Measurements from ENCODE around the gene DGKE.

Gene DGKE

DNA sequence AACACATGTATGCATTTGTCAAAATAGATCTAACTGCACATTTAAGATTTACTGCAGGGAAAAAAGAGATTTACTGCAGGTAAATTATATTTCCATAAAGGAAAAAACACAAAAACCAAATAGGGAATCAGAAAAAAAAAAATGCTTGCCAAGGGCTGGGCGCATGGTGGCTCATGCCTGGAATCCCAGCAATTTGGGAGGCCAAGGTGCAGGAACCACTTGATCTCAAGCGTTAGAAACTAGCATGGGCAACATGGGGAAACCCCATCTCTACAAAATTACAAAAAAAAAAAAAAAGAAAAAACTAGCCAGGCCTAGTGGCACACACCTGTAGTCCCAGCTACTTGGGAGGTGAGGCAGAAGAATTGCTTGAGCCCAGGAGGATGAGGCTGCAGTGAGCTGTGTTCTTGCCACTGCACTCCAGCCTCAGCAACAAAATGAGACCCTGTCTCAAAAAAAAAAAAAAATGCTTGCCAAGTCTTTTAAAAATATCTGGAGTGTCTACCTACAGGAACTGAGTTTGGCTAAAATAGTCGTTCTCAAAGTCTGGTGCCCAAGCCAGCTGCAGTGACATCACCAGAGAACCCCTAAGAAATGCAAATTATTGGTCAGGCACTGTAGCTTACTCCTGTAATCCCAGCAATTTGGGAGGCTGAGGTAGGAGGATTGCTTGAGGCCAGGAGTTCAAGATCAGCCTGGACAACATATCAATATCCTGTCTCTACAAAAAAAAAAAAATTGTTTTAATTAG is 62.4 kb downstream of the DGKE start:
- Histone ChIP-seq H3K27ac (ENCODE audit: low read length) (no peak overlapping the region), H3K27me3 (ENCODE audit: control insufficient read depth, insufficient read depth, low read length) (no peaks in the 10 kb centered on the region), H3K4me1 (ENCODE audit: control insufficient read depth, low read depth, low read length) (peaks cover 6% of the 10 kb centered on the region), H3K9me3 (ENCODE audit: control insufficient read depth, low read depth, low read length) (no peaks in the 10 kb centered on the region), H3K36me3 (ENCODE audit: control insufficient read depth, low read depth, low read length) (peaks cover 26% of the 10 kb centered on the region), H3K4me3 (ENCODE audit: low read length) (no peak overlapping the region), H3K9ac (ENCODE audit: low read length) (no peak overlapping the region)

DNA sequence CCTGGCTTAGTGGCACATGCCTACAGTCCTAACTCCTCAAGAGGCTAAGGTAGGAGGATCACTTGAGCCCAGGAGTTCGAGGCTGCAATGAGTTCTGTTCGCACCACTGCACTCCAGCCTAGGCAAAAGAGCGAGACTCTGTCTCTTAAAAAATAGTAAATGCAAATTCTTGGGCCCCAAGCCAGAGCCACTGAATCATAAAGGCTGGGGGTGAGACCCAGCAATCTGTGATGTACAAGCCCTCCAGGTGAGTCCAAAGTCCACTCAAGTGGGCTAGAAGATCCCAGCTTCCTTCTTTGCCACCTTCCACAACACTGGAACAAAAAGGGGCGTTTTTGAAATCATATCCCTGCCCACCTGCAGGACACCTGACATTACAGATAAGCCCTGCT is 63.0 kb downstream of the DGKE start:
- no peak overlapping the region for H3K4me3 ChIP-seq (ENCODE audit: low read length)
- no peaks in the 10 kb centered on the region for H3K9me3 ChIP-seq (ENCODE audit: control insufficient read depth, low read depth, low read length)
- no peaks in the 10 kb centered on the region for H3K27me3 ChIP-seq (ENCODE audit: control insufficient read depth, insufficient read depth, low read length)
- peaks cover 31% of the 10 kb centered on the region for H3K36me3 ChIP-seq (ENCODE audit: control insufficient read depth, low read depth, low read length)
- peaks cover 6% of the 10 kb centered on the region for H3K4me1 ChIP-seq (ENCODE audit: control insufficient read depth, low read depth, low read length)
- H3K9ac ChIP-seq (ENCODE audit: low read length): no peak overlapping the region
- no peak overlapping the region for H3K27ac ChIP-seq (ENCODE audit: low read length)

DNA sequence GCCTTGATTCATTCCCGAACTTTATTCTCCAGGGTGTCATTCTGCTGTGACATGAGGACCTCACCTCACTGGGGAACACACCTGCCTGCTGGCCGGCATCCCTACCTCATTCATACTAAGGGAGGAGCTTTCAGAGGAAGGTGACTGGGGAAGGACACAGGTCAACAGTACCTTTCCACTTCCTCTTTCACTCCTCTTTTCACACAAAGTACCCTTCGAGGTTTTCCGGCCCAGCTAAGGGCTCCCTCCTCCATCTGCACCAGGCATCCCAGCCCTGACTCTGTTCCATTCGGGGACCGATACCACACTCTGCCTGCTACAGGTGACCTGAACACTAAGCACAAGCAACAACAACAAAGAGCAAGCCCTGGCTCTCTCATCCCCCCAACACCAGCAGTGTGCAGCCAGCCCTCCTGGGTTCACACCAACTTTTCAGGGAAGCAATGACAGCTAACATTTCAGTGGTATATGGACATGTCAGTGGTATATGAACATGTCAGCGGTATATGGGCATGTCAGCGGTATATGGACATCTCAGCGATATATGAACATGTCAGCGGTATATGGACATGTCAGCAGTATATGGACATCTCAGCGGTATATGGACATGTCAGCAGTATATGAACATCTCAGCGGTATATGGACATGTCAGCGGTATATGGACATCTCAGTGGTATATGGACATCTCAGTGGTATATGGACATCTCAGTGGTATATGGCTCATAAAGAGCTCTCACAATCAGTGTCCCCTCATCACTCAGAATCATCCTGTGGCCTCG is 63.9 kb downstream of the DGKE start:
- Histone ChIP-seq H3K9ac (ENCODE audit: low read length) (no peak overlapping the region), H3K4me3 (ENCODE audit: low read length) (no peak overlapping the region), H3K27ac (ENCODE audit: low read length) (no peak overlapping the region), H3K27me3 (ENCODE audit: control insufficient read depth, insufficient read depth, low read length) (no peaks in the 10 kb centered on the region), H3K4me1 (ENCODE audit: control insufficient read depth, low read depth, low read length) (peaks cover 6% of the 10 kb centered on the region), H3K36me3 (ENCODE audit: control insufficient read depth, low read depth, low read length) (peaks cover 34% of the 10 kb centered on the region), H3K9me3 (ENCODE audit: control insufficient read depth, low read depth, low read length) (no peaks in the 10 kb centered on the region)

DNA sequence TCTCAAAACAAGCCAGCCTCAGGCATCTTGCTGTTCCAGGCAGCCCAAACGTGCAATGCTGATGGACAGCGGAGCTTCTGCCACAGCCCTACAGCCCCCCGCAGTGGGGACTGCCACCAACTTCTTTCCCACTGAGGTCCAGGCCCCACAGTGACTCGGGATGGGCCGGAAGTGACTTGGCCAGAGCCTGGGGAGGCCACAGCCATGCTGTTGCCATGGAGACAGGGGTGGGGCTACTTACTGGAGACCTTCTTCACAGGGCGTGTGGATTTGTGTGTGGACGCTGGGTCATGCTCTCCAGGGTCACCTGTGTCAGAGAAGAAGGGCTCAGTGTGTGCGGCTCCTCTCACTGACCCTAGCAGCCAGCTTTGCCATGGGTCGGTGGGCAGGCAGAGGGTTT is 64.9 kb downstream of the DGKE start:
- H3K4me1 ChIP-seq (ENCODE audit: control insufficient read depth, low read depth, low read length): peaks cover 6% of the 10 kb centered on the region
- H3K36me3 ChIP-seq (ENCODE audit: control insufficient read depth, low read depth, low read length): peaks cover 37% of the 10 kb centered on the region

DNA sequence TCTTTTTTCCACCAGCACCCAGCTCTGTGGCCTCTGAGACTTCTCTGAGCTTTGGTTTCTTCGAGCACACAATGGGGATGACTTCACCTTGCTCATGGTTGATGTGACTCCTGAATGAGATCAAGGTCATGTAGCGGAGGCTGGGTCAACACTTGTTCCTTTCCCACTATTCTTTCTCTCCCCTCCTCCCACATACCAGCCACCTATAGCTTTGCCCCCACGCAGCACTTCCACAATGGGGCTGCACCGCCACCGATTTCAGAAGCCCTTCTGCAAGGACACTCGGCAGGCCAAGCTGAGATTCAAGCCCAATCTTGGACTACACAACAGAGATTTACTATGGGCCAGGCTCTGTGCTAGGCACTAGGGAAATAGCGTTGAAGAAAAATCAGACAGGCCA is 65.5 kb downstream of the DGKE start:
- H3K27ac ChIP-seq (ENCODE audit: low read length): no peak overlapping the region

More for the DNA sequence above, 64.9 kb downstream of the DGKE start:
- no peaks in the 10 kb centered on the region for H3K9me3 ChIP-seq (ENCODE audit: control insufficient read depth, low read depth, low read length)
- H3K27ac ChIP-seq (ENCODE audit: low read length): no peak overlapping the region
- no peak overlapping the region for H3K9ac ChIP-seq (ENCODE audit: low read length)
- H3K4me3 ChIP-seq (ENCODE audit: low read length): no peak overlapping the region
- H3K27me3 ChIP-seq (ENCODE audit: control insufficient read depth, insufficient read depth, low read length): no peaks in the 10 kb centered on the region

DNA sequence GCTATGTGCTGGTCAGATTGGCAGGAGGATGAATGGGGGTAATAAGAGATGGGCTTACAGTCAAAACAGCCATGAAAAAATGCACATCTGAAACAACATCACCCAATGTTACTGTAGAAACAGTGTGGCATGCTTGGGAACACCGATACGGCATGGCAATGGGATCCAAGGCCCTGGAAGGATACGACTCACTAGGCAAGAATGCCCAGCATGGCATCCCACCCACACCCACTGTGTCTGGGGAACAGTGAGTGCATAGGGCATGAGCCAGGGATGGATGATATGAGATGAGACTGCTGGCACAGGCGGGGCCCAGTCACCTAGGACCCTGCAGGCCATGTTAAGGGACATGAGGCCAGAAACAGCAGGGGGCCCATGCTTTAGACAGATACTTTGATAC is 68.4 kb downstream of the DGKE start:
- Histone ChIP-seq H3K27ac (ENCODE audit: low read length) (no peak overlapping the region), H3K27me3 (ENCODE audit: control insufficient read depth, insufficient read depth, low read length) (no peaks in the 10 kb centered on the region), H3K4me3 (ENCODE audit: low read length) (no peak overlapping the region), H3K9me3 (ENCODE audit: control insufficient read depth, low read depth, low read length) (no peaks in the 10 kb centered on the region), H3K36me3 (ENCODE audit: control insufficient read depth, low read depth, low read length) (peaks cover 46% of the 10 kb centered on the region), H3K9ac (ENCODE audit: low read length) (no peak overlapping the region), H3K4me1 (ENCODE audit: control insufficient read depth, low read depth, low read length) (no peaks in the 10 kb centered on the region)

More for the DNA sequence above, 65.5 kb downstream of the DGKE start:
- Histone ChIP-seq H3K4me3 (ENCODE audit: low read length) (no peak overlapping the region), H3K4me1 (ENCODE audit: control insufficient read depth, low read depth, low read length) (peaks cover 6% of the 10 kb centered on the region), H3K36me3 (ENCODE audit: control insufficient read depth, low read depth, low read length) (peaks cover 42% of the 10 kb centered on the region), H3K9ac (ENCODE audit: low read length) (no peak overlapping the region), H3K9me3 (ENCODE audit: control insufficient read depth, low read depth, low read length) (no peaks in the 10 kb centered on the region), H3K27me3 (ENCODE audit: control insufficient read depth, insufficient read depth, low read length) (no peaks in the 10 kb centered on the region)

DNA sequence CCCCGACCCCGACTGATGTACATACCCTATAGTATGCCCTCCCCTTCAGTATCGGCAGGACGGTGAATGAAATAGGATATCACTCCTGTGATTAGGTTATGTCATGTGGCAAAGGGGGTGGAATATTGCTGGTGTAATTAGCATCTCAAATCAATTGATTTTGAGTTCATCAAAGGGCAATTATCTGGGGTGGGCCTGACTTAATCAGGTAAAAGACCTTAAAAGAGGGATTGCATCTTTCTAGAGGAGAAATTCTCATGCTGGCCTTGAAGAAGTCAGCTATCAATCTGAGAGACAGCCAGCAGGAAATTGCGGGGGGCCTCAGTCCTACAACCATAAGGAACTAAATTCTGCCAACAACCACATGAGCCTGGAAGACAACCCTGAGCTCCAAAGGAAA is 69.6 kb downstream of the DGKE start:
- H3K27ac ChIP-seq (ENCODE audit: low read length): no peak overlapping the region
- no peaks in the 10 kb centered on the region for H3K9me3 ChIP-seq (ENCODE audit: control insufficient read depth, low read depth, low read length)
- no peak overlapping the region for H3K4me3 ChIP-seq (ENCODE audit: low read length)
- peaks cover 51% of the 10 kb centered on the region for H3K36me3 ChIP-seq (ENCODE audit: control insufficient read depth, low read depth, low read length)
- H3K9ac ChIP-seq (ENCODE audit: low read length): no peak overlapping the region
- H3K4me1 ChIP-seq (ENCODE audit: control insufficient read depth, low read depth, low read length): no peaks in the 10 kb centered on the region
- H3K27me3 ChIP-seq (ENCODE audit: control insufficient read depth, insufficient read depth, low read length): no peaks in the 10 kb centered on the region

DNA sequence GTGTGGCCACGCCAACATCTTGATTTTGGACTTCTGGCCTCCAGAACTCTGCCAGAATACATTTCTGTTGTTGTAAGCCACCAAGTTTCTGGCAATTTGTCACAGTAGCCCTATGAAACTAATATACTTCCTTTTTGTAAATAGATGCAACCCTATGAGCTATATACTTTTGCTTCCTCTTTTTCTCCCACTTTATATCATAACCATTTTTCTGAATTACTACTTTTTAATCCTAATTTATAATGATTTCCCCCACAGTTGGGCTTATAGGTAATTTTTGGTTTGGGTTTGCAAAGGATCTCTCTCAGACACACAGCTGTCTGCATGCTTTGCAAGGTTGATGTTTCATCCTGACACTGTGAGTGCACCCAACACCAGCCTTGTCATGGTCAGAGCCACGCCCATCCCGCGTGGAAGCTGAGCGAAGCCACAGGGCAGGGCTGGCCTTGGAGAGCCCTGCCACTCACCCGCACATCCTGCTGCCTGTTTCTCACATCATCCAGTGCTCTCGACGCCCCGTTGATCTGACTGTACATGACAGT is 74.1 kb downstream of the DGKE start:
- no peaks in the 10 kb centered on the region for H3K9me3 ChIP-seq (ENCODE audit: control insufficient read depth, low read depth, low read length)
- no peak overlapping the region for H3K4me3 ChIP-seq (ENCODE audit: low read length)
- no peak overlapping the region for H3K27ac ChIP-seq (ENCODE audit: low read length)
- peaks cover 35% of the 10 kb centered on the region for H3K36me3 ChIP-seq (ENCODE audit: control insufficient read depth, low read depth, low read length)
- H3K27me3 ChIP-seq (ENCODE audit: control insufficient read depth, insufficient read depth, low read length): peaks cover 9% of the 10 kb centered on the region
- H3K9ac ChIP-seq (ENCODE audit: low read length): no peak overlapping the region
- peaks cover 3% of the 10 kb centered on the region for H3K4me1 ChIP-seq (ENCODE audit: control insufficient read depth, low read depth, low read length)

DNA sequence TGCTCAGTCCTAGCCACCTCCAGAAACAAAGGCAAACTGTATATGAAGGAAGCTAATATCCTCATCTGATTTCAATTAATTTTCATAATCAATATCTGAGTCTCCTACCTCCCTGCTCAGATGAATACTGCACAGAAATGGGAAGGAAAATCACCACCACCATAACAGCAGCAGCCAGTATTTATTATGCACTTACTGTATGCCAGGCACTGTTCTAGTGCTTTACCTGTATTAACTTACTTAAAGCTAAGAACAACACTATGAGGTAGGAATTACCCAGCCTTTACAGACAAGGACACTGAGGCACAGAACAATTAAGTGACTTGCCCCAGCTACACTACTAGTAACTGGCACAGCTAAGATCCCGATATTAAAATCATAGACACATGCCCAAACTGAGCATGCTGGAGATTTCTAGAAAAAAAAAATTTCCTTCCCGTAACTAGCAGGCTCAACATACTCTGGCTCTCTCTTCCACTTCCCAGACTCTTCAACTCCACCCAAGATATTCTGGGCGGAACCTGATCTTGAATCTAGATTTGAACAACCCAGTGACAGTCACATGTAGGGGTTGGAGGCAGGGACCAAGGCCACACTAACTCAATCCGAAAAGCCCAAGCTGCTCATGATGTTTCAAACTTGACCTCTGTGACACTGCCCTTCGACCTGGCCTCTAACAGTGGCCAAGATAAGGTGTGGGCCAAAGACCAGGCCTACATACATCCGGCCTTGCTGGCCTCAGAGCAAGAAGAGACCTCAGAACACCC is 76.0 kb downstream of the DGKE start:
- H3K36me3 ChIP-seq (ENCODE audit: control insufficient read depth, low read depth, low read length): peaks cover 20% of the 10 kb centered on the region
- H3K27me3 ChIP-seq (ENCODE audit: control insufficient read depth, insufficient read depth, low read length): peaks cover 21% of the 10 kb centered on the region
- no peak overlapping the region for H3K27ac ChIP-seq (ENCODE audit: low read length)
- H3K4me1 ChIP-seq (ENCODE audit: control insufficient read depth, low read depth, low read length): peaks cover 5% of the 10 kb centered on the region
- no peaks in the 10 kb centered on the region for H3K9me3 ChIP-seq (ENCODE audit: control insufficient read depth, low read depth, low read length)
- no peak overlapping the region for H3K9ac ChIP-seq (ENCODE audit: low read length)
- H3K4me3 ChIP-seq (ENCODE audit: low read length): no peak overlapping the region

DNA sequence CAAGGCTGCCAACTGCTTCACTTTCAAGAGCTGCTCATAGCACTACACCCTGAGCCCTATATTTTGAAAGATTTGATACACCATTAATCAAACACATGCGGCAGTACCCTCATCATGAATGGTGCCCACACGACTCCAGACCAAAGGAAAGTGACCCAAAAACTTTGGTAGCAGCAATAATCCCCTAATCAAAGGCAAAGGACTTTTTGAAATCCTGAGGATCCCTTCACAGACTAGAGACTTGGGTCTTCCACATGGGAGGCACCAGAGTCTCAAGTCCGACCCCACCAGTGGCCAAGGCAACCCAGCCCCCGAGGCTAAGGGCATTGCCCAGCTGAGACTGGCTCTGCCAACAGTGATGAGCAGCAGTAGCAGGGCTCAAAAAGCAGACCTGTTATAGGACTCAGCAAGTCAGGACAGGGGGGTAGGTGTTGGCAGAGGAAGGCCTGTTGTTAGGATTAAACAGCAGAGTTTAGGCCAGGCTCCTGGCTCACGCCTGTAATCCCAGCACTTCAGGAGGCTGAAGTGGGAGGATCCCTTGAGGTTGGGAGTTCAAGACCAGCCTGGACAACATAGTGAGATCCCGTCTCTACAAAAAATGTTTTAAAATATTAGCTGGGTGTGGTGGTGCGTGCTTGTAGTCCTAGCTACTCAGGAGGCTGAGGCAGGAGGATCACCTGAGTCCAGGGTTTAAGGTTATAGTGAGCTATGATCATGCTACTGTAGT is 76.7 kb downstream of the DGKE start:
- Histone ChIP-seq H3K4me3 (ENCODE audit: low read length) (no peak overlapping the region), H3K9me3 (ENCODE audit: control insufficient read depth, low read depth, low read length) (no peaks in the 10 kb centered on the region), H3K36me3 (ENCODE audit: control insufficient read depth, low read depth, low read length) (peaks cover 20% of the 10 kb centered on the region), H3K9ac (ENCODE audit: low read length) (no peak overlapping the region), H3K27me3 (ENCODE audit: control insufficient read depth, insufficient read depth, low read length) (peaks cover 29% of the 10 kb centered on the region), H3K4me1 (ENCODE audit: control insufficient read depth, low read depth, low read length) (peaks cover 6% of the 10 kb centered on the region), H3K27ac (ENCODE audit: low read length) (no peak overlapping the region)

Data from iPS-18a (cell line).